HG03103 (cell line): ENCODE data around the gene USP40.

Source experiments
- ATAC-seq: cut with Tn5 transposase; IDR thresholded peaks from one replicate; pipeline ENCODE4 v1.9.1; 2021; ENCODE audit warnings: low read depth; ENCODE audit not compliant: unreplicated experiment

The USP40 gene

GRCh38 chr2:233556881-233557736 lies 9.5 kb downstream of the USP40 start:
- ATAC-seq, result no peak

- no peak for ATAC-seq
Observed at GRCh38 chr2:233553366-233553765, 13.2 kb downstream of the USP40 start.

DNA sequence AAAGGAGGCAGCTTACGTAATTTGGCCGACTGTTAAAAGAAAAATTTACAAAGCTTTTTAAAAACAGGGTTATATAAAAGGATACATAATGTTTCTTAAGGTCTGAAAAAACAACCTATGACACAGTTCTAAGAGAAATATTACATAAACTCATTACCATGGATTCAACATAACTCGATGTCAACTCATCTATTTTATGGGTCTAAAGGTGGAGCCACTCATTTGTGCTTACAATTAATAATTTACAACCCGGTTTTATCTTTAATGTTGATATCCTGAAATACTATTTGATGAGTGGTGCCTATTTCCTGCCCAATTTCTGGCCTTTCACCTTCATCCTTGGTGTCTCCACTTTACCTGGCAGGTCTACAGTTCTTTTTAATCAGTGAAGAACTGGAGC lies 15.1 kb downstream of the USP40 start:
- ATAC-seq, result no peak

- no peak for ATAC-seq
Observed at GRCh38 chr2:233546774-233547173, 19.8 kb downstream of the USP40 start.

DNA sequence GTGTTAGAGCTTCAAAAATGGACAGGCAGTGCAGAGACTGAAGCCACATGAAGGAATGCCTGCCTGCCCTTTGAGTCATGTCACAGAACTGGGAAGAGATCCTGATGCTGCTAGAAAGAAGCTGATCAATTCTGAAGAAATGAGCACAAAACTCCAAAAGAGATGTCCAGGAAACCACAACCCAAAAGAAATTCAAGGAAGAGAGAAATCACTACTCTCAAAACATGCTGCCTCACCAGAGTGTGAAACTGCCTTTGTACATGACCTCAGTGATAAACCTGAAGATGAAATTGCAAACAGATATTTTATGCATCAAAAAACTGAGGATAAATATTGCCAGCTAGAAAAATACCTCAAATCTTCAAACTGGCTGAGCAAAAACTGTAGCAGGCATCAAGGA lies 20.5 kb downstream of the USP40 start:
- ATAC-seq, result no peak

- ATAC-seq, result no peak
Observed at GRCh38 chr2:233544200-233544610, 22.4 kb downstream of the USP40 start.

DNA sequence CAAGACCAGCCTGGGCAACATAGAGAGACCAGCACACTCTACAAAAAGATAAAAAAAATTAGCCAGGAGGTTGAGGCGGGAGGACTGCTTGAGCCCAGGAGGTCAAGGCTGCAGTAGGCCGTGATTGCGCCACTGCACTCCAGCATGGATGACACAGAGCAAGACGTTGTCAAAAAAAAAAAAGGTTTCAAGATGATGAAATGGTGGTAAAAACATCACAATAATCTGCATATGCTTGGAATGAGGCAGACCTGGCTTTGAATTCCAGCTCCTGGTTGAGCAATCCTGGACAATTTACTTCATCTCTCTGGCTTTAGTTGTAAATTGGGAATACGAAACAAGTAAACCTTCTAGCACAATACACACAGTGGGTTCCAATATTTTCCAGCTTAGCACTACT lies 24.1 kb downstream of the USP40 start:
- ATAC-seq, result no peak

DNA sequence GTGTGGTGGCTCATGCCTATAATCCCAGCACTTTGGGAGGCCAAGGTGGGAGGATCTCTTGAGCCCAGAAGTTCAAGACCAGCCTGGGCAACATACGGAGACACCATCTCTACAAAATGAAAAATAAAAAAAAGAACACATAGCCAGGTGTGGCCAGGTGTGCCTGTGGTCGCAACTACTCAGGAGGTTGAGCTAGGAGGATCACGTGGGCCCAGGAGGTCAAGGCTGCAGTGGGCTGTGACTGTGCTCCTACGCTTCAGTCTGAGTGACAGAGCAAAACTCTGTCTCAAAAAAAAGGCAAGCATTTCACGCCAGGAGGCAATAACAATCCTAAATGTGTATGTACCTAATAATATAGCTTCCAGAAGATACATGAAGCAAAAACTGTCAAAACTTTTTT lies 27.8 kb downstream of the USP40 start:
- no peak for ATAC-seq

DNA sequence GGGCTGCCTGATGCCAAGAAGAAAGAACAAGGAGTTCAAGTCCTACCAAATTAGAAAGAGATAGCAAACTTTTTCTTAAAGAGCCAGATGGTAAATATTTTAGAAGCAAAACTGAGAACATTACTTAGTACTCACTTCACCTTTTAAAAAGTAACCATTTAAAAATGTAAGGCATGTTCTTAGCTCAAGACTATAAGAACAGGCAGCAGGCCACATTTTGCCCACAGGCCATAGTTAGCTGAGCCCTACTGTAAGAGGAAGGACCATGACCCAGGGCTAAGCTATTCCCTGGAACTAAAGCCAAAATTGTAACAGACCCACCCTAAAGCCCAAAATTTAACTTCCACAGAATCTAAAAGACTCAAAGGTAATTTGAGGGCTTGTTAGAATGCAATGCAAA lies 31.3 kb downstream of the USP40 start:
- no peak for ATAC-seq

GRCh38 chr2:233532971-233533370 lies 33.6 kb downstream of the USP40 start:
- no peak for ATAC-seq

DNA sequence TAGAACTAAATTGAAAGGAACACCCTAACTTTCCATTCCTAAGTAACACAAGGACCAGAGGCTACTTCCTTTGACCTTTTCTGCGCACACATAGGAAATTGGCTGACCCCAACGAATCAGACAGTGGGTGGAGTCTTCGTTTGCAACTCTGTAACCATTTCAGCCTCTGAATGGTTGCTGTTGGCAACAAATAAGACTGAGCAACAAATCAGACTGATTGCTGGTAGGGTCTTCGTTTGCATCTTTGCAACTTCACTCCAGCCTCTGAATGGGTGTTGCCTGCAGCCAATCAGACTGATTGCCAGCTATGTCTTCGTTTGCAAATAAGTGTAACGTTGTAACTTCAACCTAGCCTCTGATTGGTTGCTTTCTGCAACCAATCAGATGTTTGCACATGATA lies 34.6 kb downstream of the USP40 start:
- no peak for ATAC-seq

- no peak for ATAC-seq
Observed at GRCh38 chr2:233530381-233530780, 36.2 kb downstream of the USP40 start.

GRCh38 chr2:233528182-233528581 lies 38.4 kb downstream of the USP40 start:
- ATAC-seq, result no peak

DNA sequence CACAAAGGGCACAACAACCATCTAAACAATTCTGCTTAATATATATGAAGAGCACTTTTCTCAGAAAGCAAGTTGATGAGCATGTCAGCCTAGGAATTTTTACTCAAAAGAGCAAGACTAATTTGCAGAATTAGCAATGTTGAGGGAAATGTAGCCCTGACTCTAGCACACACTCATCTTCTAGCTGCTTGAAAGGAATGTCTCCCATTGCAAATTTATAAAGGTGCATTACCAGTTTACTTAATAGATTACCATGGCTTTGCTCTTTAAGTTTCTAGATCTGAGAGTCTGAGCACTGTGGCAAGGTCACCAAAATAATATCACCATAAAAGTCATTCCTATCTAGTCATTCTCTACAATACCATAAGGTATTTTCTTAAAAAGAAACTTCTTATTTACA lies 40.8 kb downstream of the USP40 start:
- ATAC-seq, result no peak

- ATAC-seq, result peak; percentile 89
Observed at GRCh38 chr2:233519787-233520611, 46.6 kb downstream of the USP40 start.

DNA sequence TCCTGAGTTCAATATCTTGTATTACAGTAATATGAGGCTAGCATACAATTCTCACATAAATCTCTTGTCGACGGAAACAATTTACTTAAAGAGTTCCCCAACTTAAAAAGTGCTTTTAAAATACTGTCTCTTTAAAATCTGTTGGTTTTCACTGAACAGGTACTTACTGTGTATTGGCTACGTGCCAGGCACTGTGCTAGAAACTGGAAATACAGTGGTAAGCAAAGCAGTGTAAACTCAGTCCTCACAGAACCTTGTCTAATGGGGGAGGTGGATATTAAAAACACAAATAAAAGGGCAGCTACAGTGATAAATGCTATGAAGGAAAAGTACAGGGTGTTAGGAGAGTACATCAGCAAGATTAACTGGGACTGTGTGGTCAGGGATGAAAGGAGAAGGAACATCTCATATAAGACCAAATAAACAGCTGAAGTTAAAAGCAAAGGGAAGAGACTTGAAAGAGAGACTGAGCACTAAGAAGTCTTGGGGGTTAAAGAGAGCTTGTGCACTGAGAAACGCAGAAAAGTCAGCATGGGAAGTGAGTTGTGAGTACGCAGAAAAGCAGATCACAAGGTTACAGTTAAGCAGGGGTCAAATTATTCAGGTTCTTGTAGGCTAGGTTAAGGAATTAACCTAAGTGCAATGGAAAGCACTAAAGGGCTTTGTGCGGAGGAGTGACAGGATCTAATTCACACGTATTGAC lies 52.5 kb downstream of the USP40 start:
- ATAC-seq, result no peak

- no peak for ATAC-seq
Observed at GRCh38 chr2:233503947-233504637, 62.5 kb downstream of the USP40 start.

GRCh38 chr2:233503481-233503880 lies 63.1 kb downstream of the USP40 start:
- ATAC-seq, result no peak

DNA sequence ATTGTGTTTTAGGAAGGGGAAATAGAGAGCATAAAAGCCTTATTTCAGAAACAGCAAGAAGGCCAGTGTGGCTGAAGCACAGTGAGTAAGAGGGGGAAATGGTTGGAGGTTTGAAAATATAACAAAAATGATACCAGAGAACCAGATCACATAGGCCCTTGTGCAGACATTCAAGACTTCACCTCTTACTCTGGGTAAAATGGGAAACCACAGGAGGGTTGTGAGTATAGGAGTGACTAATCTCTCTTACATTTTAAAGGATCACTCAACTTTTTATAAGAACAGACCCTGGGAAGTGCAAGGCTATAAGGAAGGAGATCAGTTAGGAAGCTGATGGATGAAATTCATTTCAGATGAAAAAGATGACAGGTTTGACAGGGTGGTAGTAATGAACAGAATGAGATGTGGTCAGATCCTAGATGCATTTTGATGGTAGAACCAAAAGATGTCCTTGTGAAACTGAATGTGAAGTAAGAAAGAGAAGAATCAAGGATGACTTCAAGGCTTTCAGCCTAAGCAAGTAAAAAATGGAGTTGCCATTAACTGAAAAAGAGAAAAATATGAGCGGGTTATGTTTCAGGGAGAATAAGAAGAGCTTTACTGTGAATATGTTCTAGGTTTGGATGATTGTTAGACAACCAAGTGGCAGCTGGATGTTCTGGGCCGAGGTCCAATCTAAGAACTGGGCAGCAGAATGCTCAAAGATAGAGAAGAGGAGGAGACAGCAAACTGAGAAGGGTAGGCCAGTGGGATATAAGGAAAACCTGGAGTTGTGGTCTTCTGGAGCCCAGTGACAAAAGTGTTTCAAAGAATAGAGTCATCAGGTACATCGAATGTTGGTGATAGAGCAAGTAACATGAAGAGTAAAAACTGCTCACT lies 65.1 kb downstream of the USP40 start:
- ATAC-seq, result no peak

DNA sequence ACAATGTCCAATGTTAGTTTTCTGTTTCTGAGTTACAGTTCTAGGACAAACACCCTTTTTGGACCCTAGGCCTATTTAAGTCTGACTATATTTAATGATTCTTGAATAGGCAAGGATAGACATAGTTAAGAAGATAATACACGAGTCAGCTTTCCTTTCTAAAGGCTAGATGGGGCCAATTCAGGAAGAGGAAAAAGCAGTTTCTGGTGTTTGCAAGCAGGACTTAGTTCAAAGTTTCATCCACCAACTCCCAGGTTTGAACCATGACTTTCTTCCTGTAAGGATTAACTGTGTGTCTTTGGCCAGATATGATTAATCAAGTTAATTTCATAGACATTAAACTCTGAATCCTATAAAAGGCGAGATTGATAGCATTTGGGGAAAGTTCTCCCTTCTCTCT lies 66.7 kb downstream of the USP40 start:
- no peak for ATAC-seq
